Cerebellar cortex (tissue), 1 donor: ENCODE measurements around the gene MRTFA.
A peak's percentile ranks its signal among the peaks of the same experiment; 100 is the strongest.

Source experiments
- DNase-seq: peaks from one replicate; pipeline ENCODE4 v3.0.0-alpha.2; 2015; ENCODE audit warnings: low spot score

Gene MRTFA

DNA sequence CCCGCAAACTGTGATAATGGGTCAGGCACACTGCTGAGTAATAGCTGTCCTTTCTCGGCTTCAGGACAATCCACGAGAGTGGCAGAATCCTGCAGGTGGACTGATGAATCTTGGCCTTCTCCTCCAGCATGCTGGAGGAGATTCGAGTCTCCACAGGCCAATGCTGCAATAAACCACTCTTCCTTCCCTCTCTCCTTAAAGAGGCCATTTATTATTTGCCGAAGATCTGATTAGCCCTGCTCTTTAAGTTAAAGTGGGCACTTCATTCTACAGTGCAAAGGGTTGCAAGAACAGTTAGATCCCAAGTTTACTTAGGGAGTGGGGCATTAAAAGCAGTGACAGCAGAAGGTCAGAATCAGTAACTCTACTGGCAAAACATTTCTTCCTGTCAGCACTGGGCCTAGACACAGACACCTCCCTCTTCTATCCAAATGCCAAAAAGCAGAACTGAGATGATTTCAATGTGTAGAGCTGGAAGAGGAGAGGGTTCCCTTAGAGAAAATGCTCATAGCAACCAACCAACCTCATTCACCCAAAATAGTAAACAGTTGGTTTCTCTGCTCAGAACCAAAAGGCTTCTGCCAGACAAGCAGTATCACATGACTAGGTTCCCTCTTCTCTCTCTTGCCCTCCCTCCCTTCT is 144.4 kb downstream of the MRTFA start:
- peak; percentile 72 for DNase-seq

DNA sequence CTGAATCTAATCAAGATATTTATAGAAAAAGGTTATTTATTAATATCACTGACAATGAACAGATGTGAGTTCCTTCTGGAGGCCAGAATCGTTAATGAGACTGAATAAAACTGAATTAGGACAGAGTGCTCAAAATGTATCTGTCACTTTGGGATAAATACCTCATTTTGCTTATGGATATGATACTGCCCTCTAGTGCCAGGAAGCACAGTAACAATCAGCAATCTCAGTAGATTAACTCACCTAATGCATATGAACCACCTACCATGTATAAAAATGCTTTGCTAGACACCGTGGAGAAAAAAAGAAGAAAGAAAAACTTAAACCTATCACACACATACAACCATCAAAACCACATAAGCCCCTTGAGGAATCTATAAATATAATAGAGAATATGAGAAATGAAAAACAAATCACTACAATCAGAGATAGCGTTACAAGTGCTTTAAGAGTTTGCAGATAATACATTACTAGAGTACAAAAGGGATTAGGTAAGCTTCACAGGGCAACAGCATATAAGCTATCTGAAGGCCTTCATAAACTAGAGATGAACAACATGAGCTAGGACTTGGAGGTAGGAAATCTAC is 148.8 kb downstream of the MRTFA start:
- peak; percentile 66 for DNase-seq

DNA sequence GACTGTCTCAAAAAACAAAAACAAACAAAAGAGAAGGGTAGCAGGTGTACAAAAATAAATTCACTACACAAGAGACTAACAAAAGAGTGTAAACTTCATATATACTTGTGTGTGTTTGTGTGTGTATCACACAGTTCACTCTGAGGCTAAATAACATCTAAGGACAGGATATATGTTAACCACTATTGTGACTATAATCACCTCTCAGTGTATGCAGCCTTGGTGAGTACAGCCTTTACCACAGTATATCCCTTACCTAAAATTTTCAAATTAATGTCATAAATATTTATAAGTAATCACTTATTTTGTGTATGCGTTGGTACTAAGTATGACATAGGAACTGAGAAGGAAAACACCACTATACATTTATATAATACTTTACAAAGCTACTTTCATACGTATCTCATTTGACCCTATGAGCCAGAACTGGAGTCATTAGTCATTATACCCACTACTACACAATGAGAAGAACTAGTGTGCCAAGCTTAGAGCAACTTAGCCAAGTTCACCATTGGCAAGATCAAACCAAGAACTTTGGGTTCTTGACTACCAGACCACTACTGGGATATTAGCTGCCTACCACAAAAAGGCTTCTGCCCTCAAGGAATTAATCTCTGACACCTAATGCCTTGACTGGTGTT is 149.4 kb downstream of the MRTFA start:
- DNase-seq: no peak

DNA sequence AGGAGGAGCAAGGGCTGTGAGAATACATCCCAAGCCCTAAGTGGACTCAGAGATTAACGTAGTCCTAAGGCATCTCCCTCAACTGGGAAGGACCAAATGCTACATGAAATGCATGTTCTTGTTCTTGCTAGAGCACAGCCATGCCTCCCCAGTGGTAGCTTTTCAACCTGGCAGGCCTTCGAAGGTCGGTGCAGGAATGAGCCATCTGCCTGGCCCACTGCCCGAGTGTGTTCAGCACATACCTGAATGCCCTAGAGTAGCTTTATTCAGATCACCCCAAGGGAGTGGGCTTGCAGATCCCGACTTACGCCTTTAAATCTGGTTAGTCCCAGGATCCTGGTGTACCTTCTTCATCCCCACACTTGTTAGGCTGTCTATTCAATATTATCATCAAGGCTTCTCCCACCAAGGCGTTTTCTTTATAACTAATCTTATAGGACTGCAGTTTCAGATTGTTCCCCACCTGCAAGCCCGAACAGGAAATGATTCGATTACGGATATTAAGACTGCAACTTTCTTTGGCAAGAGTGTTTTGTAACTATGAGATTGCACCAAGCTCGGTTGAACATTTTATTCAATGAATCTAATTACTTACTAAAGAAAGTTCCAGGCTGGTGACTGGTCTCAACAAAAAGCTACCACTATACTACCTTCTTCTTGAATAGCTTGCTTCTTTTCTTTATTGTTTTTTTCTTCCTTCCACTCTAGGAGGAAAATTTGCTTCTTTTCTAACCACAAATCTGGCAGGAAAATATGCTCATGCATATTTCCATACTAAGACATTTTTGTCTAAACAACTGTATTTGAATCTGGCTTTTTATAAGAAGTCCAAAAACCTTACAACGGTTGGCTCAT is 150.5 kb downstream of the MRTFA start:
- DNase-seq: peak; percentile 90

DNA sequence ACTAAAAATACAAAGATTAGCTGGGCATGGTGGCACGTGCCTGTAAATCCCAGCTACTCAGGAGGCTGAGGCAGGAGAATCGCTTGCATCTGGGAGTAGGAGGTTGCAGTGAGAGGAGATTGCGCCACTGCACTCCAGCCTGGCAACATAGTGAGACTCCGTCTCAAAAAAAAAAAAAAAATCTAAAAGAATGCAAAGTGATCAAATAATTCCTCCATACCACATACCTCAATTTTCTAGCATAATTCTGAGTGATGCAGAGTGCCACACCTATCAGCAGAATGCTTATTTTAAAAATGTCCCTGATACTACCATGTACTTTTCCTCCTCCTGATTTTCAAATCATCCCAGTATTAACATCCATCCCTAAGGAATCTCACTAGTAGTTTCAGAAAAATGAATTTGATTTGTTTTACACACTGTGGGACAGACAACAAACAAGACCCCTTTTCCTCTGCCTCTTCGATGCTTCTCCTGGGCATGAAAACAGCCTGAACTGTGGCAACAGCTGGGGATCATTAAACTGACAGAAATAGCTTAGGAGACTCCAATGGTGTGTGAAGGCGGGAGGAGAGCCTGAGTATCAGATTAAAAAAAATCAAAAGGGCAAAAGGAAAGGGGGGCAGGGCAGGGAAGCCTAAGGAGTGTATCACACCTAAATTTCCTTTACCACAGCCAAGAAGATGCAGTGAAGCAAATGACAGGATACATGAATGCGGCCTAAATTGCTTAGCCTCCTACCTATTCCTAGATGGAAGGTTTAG is 151.4 kb downstream of the MRTFA start:
- no peak for DNase-seq

DNA sequence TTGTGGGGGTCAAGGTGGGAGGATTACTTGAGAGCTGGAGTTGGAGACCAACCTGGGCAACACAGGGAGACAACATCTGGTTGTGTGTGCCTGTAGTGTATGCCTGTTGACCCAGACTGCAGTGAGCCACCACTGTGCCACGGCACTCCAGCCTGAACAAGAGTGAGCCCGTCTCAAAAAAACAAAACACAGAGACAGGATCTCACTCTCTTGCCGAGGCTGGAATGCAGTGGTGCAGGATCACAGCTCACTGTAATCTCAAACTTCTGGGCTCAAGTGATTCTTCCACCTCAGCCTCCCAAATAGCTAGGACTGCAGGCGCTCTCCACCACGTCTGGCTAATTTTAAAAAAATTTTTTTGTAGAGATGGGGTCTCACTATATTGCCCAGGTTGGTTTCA is 153.6 kb downstream of the MRTFA start:
- DNase-seq: no peak

DNA sequence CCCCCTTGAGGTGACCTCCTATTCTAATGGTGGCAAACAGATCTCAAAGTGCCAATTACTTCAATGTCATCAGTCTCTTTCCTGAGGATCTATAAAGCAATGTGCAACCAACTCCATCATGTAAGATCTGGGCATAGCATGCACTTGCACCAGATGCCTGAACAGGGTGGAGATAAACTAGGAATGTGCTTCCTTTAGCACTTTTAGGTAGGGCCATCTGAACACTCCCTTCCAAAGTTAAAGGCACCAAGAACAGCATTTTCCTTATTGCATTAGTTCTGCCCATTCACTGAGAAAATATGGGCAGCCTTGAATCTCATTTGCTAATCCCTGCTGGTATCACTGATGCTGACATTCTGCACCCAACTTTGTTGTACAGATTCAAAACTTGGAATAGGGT is 154.1 kb downstream of the MRTFA start:
- DNase-seq: no peak

DNA sequence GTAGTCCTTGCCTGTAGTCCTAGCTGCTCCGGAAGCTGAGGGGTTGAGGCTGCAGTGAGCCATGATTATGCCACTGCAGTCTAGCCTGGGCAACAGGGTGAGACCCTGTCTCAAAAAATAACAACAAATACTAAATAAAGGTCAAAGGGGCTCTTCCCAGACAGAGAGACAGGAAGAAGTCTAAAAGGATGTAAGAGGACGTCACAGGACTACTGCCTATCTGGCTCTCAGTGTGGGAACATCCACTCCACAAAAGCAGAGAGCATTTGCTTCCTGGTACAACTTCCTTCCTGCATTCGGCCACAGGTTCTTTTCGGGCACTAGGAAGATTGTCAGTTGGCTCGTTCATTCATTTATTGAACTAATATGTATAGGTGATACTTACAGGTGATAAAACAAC is 155.5 kb downstream of the MRTFA start:
- no peak for DNase-seq

DNA sequence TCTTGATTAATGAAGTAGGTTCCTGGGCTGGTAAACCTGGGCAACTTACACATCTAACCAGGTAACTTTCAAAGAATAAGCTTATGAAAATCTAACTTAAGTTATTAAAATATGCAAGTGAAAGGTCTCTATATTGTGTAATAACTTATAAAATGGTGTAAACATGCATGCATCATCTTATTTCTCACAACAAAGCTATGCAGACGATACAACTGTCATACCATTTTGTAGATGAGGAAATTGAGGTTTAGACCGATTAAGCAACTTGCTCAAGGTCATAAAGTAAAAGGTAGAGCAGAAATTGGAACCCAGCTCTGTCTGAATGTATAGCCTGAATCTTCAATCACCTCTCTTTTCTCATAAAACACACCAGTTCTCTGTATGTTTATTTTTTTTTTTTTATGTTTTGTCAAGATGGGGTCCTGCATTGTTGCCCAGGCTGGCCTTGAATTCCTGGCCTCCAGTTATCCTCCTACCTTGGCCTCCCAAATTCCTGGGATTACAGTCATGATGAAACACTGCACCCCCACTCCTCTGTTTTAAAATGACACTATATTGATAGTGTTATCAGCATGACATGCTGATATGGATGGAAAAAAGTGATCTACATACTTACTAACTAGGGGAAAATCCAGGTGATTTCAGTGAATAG is 156.5 kb downstream of the MRTFA start:
- no peak for DNase-seq

DNA sequence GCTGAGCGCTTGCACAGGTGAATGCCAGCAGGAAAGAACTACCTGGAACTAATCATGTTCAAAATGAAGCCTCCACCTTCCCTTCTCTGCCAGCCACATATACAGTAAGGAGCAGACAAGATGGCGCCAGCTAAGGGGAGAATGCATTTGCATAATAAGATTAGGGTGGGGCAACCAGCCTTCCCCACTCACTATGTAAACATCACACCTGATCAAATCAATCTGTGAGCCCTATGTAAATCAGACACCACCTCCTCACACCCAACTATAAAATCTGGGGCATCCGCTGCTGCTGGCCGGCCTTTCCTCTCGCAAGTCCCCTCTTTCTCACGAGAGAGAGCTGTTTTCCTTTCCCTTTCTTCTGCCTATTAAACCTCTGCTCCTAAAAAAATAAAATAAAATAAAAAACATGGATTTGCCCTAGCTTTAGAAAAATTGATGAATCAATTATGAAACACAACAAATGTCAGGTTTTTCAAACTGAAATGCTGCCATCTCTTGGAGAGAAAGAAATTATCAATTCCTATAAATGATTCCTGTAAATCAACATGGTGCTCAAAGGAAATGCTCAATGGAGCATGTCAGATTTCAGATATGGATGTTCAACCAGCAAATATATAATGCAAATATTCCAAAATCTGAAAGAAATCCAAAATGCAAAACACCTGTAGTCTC is 157.3 kb downstream of the MRTFA start:
- no peak for DNase-seq

DNA sequence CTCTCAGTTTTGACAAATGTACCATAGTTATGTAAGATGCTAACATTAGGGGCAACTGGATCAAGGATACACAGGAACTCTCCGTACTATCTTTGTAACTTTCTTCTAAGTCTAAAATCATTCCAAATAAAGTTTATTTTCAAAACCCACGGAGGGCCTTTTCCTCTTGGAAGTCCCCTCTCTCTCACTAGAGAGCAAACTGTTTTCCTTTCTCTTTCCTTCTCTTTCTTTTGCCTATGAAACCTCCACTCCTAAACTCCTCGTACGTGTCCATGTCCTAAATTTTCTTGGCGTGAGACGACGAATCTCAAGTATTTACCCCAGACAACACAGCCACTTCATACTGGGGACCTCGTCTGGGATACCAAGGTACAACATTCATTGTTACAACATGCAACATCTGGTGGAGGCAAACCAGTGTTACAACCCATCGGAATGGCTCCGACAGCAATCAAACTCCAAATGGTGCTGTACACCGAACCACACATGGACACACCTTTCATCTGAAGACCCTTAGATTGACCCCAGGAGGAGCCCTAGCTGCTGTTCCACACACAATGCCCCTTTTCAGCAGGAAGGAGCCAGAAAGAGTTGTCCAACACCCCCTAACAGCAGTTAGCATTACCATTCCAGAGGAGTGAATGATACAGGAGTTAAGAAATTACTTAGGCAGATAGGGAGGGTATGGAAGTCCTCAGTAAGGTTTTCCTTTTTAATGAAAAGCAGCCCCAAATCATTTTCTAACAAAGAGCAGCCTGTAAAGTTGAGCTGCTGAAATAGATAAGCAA is 158.0 kb downstream of the MRTFA start:
- no peak for DNase-seq

DNA sequence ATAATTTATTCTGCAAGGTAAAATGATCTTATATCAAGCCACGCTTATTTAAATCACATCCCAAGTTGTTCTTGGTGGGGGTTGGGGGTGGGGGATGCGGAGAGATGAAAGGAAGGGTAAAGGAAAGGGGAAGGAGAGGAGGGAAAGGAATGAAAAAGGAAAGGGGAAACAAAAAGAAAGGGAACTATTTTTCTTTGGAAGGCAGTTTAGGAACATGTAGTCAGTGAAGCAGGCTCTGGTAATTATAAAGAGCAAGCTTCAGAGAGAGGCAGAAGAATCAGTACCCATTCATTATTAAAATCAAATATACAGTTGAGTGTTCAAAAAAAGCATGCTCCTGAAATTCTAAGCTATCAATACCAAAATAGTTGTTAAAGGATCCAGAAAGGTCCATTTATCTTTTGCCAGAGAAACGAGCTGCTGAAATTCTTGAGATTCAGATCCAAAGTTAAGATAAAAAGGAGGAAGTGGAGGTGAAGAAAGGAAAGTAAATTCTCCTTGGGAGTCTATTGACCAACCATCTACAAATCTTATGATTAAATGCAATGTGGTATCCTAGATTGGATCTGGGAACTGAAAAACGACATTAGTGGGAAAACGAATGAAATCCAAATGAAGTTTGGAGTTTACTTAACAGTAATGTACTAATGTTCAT is 158.7 kb downstream of the MRTFA start:
- DNase-seq: no peak

DNA sequence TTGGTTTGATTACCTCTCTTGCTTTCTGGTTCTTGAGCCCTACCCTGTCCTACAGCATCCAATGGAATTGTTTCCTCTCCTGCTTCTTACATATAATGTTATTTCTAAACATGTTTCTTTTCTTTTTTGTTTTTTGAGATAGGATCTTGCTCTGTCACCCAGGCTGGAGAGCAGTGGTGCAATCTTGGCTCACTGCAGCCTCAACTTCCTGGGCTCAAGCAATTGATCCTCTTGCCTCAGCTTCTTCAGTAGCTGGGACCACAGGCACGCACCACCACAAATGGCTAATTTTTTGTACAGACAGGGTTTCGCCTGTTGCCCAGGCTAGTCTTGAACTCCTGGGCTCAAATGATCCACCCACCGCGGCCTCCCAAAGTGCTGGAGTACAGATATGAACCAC is 160.2 kb downstream of the MRTFA start:
- DNase-seq: no peak

DNA sequence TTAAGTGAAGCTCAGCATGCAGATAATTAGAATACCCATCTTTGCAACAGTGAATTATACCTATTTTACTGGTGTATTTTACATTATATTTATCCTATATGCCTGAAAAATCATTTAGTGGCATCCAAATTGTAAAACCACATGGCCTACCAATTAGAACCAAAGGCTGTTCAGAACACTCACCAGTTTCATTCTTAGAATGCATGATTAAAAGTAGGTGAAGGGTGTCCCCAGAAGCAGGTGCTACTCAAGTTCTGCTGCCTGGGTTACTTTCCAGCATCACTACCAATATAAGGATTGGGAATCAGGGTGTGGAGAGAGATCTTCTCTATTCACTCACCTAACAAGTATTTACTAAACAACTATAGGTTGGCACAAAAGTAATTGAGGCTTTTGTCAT is 162.8 kb downstream of the MRTFA start:
- no peak for DNase-seq

DNA sequence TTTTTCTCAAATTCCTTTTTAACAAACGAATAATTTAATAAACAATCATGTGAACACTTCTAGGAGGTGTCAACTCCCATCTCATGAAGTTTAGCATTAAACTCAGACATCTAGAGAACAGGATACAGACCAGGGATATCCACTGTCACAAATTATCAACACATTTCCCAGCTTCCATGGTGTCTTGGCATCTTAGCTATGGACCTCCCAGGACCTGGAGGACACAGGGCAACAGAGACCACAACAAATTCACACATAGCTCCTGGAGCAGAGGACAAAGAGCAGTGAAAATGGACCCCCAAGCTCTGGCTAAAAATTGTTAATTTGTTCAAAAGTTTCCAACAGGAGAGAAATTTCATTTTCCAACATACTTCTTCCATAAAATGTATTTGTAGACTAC is 163.9 kb downstream of the MRTFA start:
- no peak for DNase-seq

DNA sequence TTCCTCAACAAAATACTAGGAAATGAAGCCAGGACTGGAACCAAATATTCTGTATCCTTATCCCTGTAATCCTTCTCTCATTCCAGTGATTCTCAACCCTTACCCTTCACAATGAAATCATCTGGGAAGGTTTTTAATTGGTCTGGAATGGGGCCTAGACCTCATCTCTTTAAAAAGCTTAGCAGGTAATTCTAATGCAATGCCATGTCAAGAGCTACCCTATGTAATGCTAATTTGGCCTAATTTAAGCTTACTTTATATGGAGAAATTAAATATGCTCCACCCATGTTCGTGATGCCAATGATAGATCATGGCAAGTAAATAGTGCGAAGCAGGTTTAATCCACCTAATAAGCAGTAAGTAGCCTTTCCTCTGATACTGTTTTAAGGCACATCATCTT is 164.5 kb downstream of the MRTFA start:
- no peak for DNase-seq

DNA sequence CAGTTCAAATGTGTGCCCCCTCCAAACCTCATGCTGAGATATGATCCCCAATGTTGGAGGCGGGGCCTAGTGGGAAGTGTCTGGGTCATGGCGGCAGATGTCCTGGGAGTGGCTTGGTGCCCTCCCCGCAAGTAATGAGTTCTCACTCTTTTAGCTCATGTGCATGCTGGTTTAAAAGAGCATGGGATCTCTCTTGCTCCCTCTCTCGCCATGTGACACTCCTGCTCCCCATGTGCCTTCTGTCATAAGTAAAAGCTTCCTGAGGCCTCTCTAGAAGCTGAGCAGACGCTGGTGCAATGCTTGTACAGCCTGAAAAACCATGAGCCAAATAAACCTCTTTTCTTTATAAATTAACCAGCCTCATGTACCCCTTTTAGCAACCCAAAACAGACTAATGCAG is 167.3 kb downstream of the MRTFA start:
- DNase-seq: no peak

DNA sequence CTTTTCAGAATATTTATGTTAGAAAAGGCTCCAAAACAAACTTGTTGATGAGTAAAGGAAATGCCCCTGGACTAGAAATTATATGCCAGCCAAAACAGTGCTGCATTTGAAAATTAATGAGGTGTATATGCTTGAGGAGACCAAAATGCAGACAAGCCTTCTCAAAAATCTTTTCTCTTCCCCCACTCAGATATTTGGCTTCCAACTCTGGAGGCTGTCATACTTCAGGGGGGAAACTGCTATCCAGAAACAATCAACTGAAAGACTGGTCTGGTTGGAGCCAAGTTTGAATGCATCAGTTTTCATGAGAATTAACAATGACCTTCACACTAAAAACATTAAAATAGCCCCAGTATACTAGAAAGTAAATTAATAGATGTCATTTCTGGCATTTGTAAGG is 167.9 kb downstream of the MRTFA start:
- no peak for DNase-seq

DNA sequence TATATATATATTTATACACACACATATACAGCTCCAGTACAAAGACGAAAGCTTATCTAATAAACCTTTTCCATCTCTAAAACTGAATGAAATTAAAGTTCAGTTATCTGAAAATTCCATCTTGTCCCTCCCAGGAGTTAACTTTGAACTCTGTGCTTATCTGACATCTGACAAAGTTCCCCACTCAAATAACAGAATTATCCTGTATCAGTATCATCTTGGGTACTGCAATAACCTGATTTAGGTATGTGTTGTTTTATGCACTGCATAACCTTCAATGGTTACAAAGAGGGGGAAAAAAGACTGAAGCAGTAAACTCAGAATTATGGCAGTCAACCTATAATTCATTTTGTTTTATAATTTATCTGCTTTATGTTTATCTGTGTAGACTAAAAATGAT is 169.5 kb downstream of the MRTFA start:
- DNase-seq: no peak

DNA sequence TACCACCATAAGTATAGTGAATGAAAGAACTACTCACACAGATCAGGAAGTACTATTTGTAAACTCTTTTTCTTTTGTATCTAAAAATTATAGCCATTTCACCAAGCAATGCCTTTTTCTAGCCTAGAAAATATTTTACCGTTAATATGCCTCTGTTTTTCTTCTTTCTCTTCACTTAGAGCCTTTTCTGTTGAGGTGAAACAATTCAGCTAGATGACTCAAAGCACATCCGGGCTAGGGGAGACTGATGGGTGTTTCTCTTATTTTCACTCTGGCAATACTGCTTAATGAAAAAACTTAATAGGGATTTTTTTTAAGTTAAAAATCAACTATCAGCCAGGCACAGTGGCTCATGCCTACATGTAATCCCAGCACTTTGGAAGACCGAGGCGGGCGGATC is 172.8 kb downstream of the MRTFA start:
- no peak for DNase-seq
